CD4-positive, alpha-beta T cell treated with Interleukin-15 for 1 hour (primary cell): Measurements from ENCODE around the gene VSIR.

Experiments used
- DNase-seq: peaks from one replicate; pipeline ENCODE4 v3.0.0-alpha.2; 2020

VSIR gene

DNA sequence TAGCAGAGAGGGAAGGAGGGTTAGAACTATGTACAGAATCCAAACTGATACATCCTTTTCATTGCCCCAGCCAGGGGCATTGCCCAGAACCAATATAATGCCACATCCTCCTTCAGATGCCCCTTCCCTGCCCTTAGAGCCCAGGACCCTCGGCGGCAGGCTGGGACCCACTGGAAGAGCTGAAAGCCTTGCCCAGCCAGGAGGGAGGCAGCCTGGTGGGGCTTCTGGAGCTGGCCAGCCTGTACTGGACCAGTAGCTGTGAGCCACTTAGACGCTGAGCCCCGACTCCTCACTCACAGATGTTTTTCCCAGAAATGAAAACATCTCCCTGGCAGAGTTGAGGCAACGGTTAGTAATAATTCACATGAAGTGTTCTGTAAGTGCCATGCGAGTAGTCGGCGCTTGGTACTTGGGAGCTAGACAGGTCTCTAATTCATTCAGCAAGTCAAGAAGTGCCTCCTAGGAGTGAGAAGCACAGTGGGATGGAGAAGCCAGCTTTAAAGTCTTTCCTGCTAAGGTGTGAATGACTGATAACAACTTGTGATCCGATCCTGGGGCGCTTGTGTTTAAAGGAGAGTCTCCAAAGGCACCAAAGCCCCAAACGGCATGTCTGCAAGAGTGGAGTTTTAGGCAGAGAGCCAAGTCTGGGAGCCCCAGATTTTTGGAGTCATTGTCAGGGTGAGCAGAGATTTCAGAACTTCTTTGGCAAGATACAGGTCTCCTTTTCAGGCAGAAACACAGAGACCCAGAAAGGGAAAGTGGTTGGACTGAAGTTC, 9.8 kb downstream of the VSIR start:
- DNase-seq, result no peak

GRCh38 chr10:71762324-71762723, 11.0 kb downstream of the VSIR start:
- DNase-seq, result no peak

GRCh38 chr10:71761541-71762113, 11.7 kb downstream of the VSIR start:
- no peak for DNase-seq

- no peak for DNase-seq
Measured at GRCh38 chr10:71761105-71761511, 12.2 kb downstream of the VSIR start.

- DNase-seq, result no peak
Measured at GRCh38 chr10:71757399-71757922, 15.9 kb downstream of the VSIR start.

- no peak for DNase-seq
Measured at GRCh38 chr10:71756311-71757191, 16.8 kb downstream of the VSIR start.

DNA sequence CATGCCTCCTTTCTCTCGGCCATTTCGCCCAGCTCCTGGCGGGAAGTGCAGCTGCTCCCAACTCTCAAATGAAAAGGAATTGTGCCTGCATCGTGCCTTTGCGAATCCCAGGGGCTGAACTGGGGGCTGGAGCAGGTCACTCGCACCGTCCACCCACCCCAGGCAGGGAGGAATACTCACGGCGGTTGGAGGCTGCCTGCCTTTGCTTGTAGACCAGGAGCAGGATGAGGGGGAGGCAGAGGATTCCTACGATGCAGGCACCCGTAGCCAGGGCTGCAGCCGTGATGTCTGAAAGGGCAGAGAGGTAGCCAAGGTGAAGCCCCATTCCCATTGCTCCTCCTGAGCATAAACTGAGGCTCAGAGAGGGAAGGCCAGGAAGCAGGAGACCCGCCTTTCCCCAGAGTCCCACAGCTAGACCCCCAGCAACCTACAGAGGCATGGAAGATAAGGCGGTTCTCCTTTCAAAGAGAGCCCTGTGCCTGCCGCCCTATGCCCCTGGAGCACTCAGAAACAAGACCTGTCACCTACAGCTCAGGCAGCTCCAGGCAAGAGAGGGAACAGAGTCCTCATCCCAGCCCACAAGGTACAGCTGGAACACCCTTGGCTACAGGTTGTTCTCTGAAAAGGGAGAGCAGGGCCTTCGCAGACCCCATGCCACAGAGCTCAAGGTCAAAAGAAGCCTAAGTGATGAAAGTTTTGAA, 18.0 kb downstream of the VSIR start:
- no peak for DNase-seq

GRCh38 chr10:71754562-71754961, 18.8 kb downstream of the VSIR start:
- no peak for DNase-seq

DNA sequence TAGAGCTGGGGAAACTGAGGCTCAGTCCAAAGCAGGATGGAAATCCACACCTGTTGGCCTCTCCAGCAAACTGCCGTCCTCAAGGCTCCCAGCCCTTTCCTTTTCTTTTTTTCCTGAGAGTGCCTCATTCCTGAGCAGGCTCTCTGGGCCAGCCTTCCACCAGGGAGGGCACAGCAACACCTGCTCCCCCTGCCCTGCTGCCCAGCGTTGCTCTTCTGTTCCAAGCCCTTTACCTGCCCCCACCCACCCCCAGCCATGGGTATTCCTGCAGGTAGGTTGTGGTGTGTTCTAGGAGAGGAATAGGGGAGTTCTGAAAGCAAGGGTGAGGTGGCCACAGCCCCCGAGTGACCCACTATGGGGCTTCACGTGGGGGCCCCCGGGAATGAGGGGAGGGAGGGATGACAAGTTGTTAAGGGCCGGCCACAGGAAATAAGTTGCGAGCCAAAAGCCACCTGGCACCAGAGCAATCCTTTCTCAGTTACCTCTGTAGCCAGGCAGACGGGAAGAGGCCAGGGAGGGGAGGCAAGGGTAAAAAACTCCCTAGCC, 19.3 kb downstream of the VSIR start:
- DNase-seq, result no peak

GRCh38 chr10:71753091-71753959, 20.0 kb downstream of the VSIR start:
- peak; percentile 79 for DNase-seq

DNA sequence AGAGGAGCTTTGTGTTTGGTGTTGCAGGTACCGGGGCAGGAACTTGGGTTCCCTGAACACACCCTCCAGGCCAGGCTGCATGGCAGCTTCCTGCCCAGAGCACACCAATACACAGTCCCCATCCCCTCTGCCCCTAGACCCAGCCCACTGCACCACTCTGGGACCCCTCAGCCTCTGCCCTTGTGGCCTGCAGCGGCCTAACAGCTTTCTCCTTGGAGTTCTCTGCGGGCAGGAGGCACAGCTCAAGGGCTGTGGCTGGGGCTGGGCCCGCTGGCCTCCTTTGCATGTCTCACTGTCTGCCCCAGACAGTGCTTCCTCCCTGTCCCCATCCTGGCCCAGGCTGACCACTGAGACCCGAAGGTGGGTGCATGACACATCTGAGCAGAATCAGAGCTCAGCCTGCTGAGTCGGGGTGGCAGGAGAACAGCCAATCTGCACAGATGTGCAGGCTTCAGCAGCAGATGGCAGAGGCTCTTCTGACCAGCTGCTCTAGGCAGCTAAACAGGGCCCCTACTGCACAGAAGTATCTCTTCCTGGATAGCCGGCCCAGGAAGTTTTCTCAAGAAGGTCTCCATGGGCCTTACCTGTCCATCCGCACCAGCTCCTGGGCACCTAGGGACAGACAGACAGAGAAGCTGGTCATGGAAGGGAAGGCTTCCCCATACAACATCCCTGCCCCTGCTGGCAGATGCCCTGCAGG, 20.8 kb downstream of the VSIR start:
- DNase-seq, result no peak

DNA sequence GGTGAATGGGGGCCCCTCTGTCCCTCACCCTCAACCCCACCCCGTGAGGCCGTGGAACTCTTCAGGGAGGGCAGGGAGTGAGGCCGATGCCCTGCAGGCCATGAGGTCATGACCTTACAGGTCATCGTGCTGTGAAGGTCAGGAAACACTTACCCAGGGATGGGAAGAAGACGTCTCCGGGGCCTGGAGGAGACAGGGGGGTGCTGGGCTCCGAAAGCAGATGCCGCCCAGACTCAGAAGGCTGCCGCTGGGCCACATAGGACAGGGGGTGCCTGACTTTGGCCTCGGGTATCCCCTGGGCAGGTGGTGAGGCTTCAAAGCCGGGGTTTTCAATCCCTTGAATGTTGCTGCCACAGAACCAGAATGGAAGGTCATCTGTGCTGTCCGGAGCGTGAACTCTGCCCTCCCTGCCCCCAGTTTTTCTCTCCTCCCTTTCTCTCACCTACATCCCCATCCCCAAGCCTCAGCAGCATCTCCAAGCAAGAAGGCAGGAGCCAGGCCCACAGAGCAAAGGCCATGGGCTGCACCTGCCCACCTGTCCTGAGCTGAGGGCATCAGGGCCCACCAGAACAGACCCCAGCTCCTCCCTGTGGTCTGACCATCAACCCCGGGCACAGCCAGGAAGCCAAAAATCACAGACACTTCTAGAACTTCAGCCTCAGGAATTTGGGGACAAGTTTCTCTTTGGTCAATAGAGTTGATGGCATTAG, 21.6 kb downstream of the VSIR start:
- DNase-seq, result no peak

- DNase-seq, result no peak
Measured at GRCh38 chr10:71750986-71751385, 22.3 kb downstream of the VSIR start.

DNA sequence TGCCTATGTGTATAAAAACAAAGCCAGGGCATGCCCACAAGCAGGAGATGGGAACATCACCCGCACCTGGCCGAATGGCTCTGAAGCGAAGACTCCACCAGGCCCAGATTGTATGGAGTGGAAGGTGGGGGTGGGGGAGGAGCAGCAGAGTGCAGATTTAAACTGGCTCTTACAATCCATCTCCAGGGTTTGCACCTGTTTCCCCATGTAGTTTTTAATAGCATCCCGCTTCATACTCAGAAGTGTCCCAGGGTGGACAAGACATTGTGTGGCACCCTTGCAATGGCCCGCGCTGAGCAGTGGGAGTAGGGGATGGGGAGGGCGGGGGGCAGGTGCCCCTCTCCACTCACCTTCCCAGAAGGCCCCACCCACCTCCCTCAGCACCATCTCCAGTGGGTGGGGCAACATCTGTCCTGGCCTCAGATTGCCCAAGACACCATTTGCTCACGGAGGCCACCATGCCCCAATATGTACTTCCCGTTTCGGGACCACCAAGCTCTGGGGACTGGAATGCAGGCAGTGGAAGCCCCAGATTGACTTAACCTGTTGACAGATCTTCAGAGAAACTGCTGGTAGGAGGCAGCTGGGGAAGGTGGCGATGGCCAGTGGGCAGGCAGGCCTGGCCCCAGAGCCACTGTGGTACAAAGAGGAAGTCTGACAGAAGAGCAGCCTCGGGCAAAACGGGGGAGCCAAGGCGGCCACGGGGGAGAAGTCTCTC, 23.0 kb downstream of the VSIR start:
- no peak for DNase-seq

DNA sequence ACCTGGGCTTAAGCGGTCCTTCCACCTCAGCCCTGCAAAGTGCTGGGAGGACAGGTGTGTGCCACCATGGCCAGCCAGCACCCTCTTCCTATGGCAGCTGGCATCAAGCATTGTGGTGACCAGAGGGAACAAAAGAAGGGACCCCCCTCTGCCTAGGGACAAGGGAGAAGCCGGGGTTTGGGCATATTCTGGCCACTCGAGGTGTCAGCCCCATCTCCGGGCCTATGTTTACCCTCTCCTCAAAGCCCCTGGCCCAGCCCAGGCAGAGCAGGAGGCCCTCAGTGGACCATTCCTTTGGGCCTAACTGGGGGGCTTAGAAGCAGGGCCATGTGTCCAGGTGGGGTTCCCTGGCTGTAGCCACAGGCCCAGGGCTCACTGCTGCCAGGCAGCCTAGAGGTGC, 23.9 kb downstream of the VSIR start:
- DNase-seq, result no peak

DNA sequence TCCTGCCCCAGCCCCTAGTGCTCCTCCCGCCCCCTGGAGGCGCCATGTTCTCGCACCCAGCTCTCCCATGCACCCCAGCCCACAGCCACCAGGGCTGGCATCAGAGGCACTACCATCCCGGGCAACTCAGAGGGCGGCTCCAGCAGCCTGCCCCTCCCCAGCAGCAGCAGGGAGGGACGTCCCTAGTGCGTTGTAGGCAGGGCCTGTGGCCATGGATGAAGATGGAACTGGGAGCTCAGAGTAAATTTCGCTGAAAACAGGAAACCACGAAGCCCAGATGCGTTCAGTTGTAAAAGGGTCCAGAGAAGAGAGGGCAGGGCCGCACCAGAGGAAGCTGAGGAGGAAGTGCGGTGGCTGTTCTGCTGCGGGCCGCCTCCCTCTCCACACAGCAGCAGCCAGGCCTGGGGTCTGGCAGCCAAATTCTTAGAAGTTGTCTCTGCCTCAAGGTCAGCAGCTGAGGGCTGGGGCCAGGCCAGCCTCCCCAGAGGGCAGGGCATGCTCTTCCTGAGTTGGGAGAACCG, 24.6 kb downstream of the VSIR start:
- peak; percentile 90 for DNase-seq

GRCh38 chr10:71747551-71748523, 25.5 kb downstream of the VSIR start:
- no peak for DNase-seq

DNA sequence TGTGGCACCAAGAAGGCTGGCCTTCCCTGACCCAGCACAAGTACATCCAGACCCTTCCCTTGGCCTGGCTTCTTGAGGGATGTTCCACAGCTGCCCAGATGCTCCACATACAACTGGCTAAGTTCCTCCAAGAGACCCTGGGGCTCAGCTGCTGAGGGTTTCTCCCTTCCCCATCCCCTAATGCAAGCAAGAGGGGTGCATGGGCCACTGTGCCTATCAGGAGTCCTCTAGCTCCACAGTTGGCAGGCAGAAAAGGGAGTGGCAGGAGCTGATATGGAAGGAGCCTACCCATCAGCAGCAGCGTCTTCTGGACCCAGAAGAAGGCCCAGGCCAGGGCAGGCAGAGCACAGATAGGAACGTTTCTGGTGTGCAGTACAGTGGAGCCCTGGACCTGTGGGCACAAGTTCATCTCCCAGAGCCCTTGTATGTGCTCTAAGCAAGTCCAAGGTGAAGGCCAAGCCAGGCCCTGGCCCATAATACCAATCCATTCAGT, 26.2 kb downstream of the VSIR start:
- DNase-seq, result no peak
